ENCODE measurements around the gene NTM. TPM values are rescaled to one million over a fixed set of nuclear protein-coding genes. Genes with fewer than 3 reads are reported as not detected.
"Not testable (repeated sequence)": the region's sequence is repeated elsewhere in the genome, so short reads cannot be mapped to it uniquely, and the experiment has no call there.

NTM gene
- total RNA-seq, 2 experiments from 2014 or later, result not detected

DNA sequence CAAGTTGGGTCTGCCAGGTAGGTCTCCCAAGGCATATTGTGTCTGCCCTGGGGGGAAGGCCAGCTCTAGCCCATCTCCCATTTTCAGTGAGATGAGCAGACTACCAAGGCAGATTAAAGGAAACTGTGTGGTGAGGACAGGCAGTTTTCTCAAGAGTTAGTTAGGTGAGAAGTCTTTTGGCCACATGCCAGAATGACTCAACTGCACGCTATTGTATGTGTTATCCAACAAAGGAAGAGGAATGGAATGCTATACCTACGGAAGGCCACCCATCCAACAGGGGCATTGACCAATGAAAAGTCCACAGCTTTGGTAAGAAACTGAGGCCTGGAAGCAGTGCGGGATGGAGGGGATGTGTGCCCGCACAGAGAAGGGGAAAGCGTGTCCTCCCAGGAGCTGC lies 941.7 kb downstream of the NTM start:
- no peaks in the 10 kb centered on the region for H3K27me3 Mint-ChIP-seq
- H3K4me1 Mint-ChIP-seq, result no peaks in the 10 kb centered on the region
- H3K4me3 Mint-ChIP-seq, result no peak overlapping the region
- no peak overlapping the region for H3K27ac Mint-ChIP-seq
- ATAC-seq (ENCODE audit: low read depth), result no peak
- no peaks in the 10 kb centered on the region for H3K36me3 Mint-ChIP-seq
- no peak for DNase-seq
- H3K9me3 Mint-ChIP-seq, result no peaks in the 10 kb centered on the region
- POLR2A ChIA-PET, result no interaction called here

- Mint-ChIP-seq H3K27me3 (no peaks in the 10 kb centered on the region), H3K27ac (no peak overlapping the region), H3K36me3 (no peaks in the 10 kb centered on the region), H3K4me3 (no peak overlapping the region), H3K9me3 (no peaks in the 10 kb centered on the region), H3K4me1 (no peaks in the 10 kb centered on the region)
- POLR2A ChIA-PET, result no interaction called here
- ATAC-seq (ENCODE audit: low read depth) (no peak), DNase-seq (no peak)
Measured at GRCh38 chr11:132312701-132313111, 942.3 kb downstream of the NTM start.

GRCh38 chr11:132314911-132315455 lies 944.6 kb downstream of the NTM start:
- H3K36me3 Mint-ChIP-seq, result no peaks in the 10 kb centered on the region
- no peak overlapping the region for H3K4me3 Mint-ChIP-seq
- POLR2A ChIA-PET, result no interaction called here
- DNase-seq (no peak), ATAC-seq (ENCODE audit: low read depth) (no peak)
- H3K9me3 Mint-ChIP-seq, result peaks cover 1% of the 10 kb centered on the region
- H3K4me1 Mint-ChIP-seq, result no peaks in the 10 kb centered on the region
- no peak overlapping the region for H3K27ac Mint-ChIP-seq
- no peaks in the 10 kb centered on the region for H3K27me3 Mint-ChIP-seq

- Mint-ChIP-seq H3K4me1 (no peaks in the 10 kb centered on the region), H3K27ac (no peak overlapping the region), H3K27me3 (no peaks in the 10 kb centered on the region), H3K36me3 (no peaks in the 10 kb centered on the region), H3K4me3 (no peak overlapping the region), H3K9me3 (peaks cover 1% of the 10 kb centered on the region)
- no peak for DNase-seq
- ATAC-seq (ENCODE audit: low read depth), result no peak
- POLR2A ChIA-PET, result no interaction called here
Measured at GRCh38 chr11:132315696-132316095, 945.3 kb downstream of the NTM start.

DNA sequence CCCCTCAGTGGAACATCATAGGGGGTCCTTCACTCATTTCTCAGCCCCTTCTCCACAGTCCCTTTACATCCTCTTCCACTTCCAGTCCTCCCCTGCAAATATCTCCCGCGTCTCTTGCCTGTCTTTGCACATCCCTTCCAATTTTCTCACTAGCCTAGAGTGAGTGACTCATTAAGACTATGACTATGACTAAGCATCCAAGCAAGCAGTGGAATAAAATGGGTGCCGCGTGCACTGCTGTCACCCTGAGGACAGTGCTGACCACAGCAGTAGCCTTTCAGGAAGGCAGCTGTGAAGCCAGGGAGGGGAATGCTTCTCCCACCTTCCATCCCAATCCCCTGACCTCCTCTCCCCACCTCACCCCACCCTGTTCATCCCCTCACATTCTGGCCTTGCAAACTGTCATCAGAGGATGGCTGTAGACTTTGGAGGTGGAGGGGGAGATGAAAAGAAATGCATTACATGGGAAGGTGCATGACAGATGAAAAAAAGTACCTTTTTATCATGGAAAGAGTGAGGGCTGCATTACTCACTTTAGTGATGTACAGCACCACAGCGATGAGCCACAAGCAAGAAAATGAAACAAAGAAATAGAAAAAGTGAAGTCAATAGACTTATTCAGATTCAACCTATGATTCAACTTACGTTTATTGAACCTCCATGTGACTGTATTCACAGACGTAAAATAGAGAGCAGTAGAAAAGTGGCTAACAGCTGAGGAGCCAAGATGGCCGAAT lies 948.2 kb downstream of the NTM start:
- Mint-ChIP-seq H3K9me3 (peaks cover 1% of the 10 kb centered on the region), H3K27me3 (no peaks in the 10 kb centered on the region), H3K4me1 (no peaks in the 10 kb centered on the region), H3K4me3 (no peak overlapping the region), H3K36me3 (no peaks in the 10 kb centered on the region), H3K27ac (no peak overlapping the region)
- no peak for ATAC-seq (ENCODE audit: low read depth)
- DNase-seq, result no peak
- POLR2A ChIA-PET, result no interaction called here

GRCh38 chr11:132319419-132319818 lies 949.0 kb downstream of the NTM start:
- H3K9me3 Mint-ChIP-seq; H3K27ac Mint-ChIP-seq; DNase-seq; ATAC-seq (ENCODE audit: low read depth); H3K36me3 Mint-ChIP-seq; H3K4me1 Mint-ChIP-seq; H3K4me3 Mint-ChIP-seq; H3K27me3 Mint-ChIP-seq; POLR2A ChIA-PET: not testable (repeated sequence)

- ATAC-seq (ENCODE audit: low read depth) (no peak), DNase-seq (no peak)
- H3K27ac Mint-ChIP-seq, result no peak overlapping the region
- H3K4me1 Mint-ChIP-seq, result no peaks in the 10 kb centered on the region
- H3K9me3 Mint-ChIP-seq, result peaks cover 1% of the 10 kb centered on the region
- H3K36me3 Mint-ChIP-seq, result no peaks in the 10 kb centered on the region
- H3K27me3 Mint-ChIP-seq, result no peaks in the 10 kb centered on the region
- no peak overlapping the region for H3K4me3 Mint-ChIP-seq
- POLR2A ChIA-PET, result no interaction called here
Measured at GRCh38 chr11:132330515-132330914, 960.1 kb downstream of the NTM start.

DNA sequence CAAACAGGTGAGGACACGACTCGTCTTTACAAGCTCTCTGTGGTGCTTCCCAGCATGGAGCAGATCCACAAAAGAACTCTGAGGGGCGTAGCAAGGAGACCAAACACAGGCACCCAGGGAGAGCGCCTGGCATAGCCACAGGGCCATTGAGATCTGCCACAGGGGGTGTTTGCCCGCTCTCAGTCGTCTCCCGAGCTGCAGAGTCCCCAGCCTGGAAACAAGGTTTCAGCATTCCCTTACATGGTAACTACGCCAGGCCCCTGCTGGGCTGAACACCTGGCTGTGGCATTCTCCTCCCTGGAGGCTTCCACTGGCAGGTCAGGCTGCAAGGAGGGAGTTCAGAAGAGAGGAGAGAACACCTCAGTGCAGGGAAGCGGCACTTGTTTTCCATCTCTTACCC lies 962.1 kb downstream of the NTM start:
- ATAC-seq (ENCODE audit: low read depth) (no peak), DNase-seq (no peak)
- no peaks in the 10 kb centered on the region for H3K4me1 Mint-ChIP-seq
- H3K4me3 Mint-ChIP-seq, result no peak overlapping the region
- peaks cover 1% of the 10 kb centered on the region for H3K9me3 Mint-ChIP-seq
- POLR2A ChIA-PET, result no interaction called here
- H3K27me3 Mint-ChIP-seq, result no peaks in the 10 kb centered on the region
- H3K36me3 Mint-ChIP-seq, result no peaks in the 10 kb centered on the region
- H3K27ac Mint-ChIP-seq, result no peak overlapping the region

- Mint-ChIP-seq H3K36me3 (no peaks in the 10 kb centered on the region), H3K27me3 (no peaks in the 10 kb centered on the region), H3K27ac (no peak overlapping the region), H3K9me3 (peaks cover 1% of the 10 kb centered on the region), H3K4me1 (no peaks in the 10 kb centered on the region), H3K4me3 (no peak overlapping the region)
- POLR2A ChIA-PET, result no interaction called here
- DNase-seq (no peak), ATAC-seq (ENCODE audit: low read depth) (no peak)
Measured at GRCh38 chr11:132334769-132335280, 964.4 kb downstream of the NTM start.

GRCh38 chr11:132335311-132335710 lies 964.9 kb downstream of the NTM start:
- Mint-ChIP-seq H3K4me1 (no peaks in the 10 kb centered on the region), H3K9me3 (peaks cover 1% of the 10 kb centered on the region), H3K27ac (no peak overlapping the region), H3K27me3 (no peaks in the 10 kb centered on the region), H3K36me3 (no peaks in the 10 kb centered on the region), H3K4me3 (no peak overlapping the region)
- ATAC-seq (ENCODE audit: low read depth) (no peak), DNase-seq (no peak)
- POLR2A ChIA-PET, result no interaction called here

DNA sequence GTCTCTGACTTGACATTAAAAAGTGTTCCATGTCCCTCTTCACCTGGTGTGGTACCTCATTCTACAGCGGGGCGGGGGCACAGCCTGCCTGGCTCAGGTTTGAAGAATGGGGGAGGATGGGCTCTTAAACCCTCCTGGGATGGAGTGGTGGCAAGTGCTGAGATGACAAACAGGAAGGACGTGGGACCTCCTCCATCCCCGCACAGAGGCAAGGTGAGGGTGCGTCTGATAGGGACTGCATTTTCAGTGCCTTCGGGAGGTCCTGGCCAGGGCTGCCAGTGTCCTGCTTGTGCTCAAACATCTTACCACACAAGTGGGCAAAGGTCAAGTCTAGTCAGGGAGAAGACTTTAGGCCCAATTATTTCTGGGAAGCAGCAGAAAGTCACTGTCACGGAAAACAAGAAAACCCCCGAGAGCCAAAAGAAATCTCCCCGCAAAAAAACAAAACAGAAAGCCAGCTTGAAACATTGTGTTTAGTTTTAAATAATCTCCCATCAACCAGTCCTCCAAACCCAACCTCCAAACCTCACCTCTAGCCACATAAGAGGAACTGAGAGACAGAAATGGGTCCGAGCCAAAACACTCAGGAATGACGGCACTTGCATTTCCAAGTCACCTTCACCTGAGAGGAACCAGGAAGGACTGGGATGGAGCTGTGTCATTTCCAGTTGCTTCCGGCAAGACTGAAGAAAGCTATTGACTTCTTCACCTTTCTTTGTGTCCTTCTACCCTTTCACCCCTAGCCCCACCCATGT lies 966.5 kb downstream of the NTM start:
- H3K9me3 Mint-ChIP-seq, result peaks cover 1% of the 10 kb centered on the region
- POLR2A ChIA-PET, result no interaction called here
- ATAC-seq (ENCODE audit: low read depth), result no peak
- H3K36me3 Mint-ChIP-seq, result no peaks in the 10 kb centered on the region
- no peaks in the 10 kb centered on the region for H3K4me1 Mint-ChIP-seq
- no peak overlapping the region for H3K27ac Mint-ChIP-seq
- H3K4me3 Mint-ChIP-seq, result no peak overlapping the region
- H3K27me3 Mint-ChIP-seq, result no peaks in the 10 kb centered on the region
- DNase-seq, result no peak

DNA sequence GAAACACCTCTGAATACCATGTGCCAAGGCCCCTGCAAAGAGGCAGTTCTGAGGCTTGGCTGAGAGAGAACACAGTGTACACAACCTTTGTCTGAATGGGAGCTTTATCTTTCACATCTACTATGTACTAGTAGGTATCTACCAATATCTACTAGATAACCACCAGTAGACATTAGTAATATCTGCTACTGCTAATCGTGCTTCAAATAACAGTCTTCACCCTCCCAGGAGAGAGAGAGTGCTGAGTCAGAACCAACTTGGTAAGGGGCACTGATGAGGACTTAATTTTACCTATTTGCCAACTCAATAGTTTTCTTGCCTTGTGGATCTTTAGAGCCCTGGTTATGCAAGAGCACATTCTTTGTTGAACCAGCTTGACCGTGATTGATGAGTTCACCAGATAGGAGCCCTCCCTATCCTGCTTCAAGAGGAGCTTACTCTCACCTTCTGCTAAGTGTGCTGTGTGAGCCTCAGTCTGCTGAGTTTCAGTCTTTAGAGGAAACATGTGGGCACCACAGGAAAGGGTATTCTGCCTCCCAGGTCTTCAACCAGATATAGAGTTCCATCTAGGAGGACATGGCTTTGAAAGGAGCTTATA lies 967.5 kb downstream of the NTM start:
- H3K36me3 Mint-ChIP-seq, result no peaks in the 10 kb centered on the region
- H3K4me3 Mint-ChIP-seq, result no peak overlapping the region
- no peak for DNase-seq
- no peak for ATAC-seq (ENCODE audit: low read depth)
- H3K27me3 Mint-ChIP-seq, result no peaks in the 10 kb centered on the region
- no peak overlapping the region for H3K27ac Mint-ChIP-seq
- peaks cover 1% of the 10 kb centered on the region for H3K9me3 Mint-ChIP-seq
- POLR2A ChIA-PET, result no interaction called here
- H3K4me1 Mint-ChIP-seq, result no peaks in the 10 kb centered on the region

- DNase-seq (no peak), ATAC-seq (ENCODE audit: low read depth) (no peak)
- peaks cover 4% of the 10 kb centered on the region for H3K27me3 Mint-ChIP-seq
- POLR2A ChIA-PET, result no interaction called here
- no peaks in the 10 kb centered on the region for H3K36me3 Mint-ChIP-seq
- no peak overlapping the region for H3K27ac Mint-ChIP-seq
- H3K4me1 Mint-ChIP-seq, result no peaks in the 10 kb centered on the region
- H3K4me3 Mint-ChIP-seq, result no peak overlapping the region
- no peaks in the 10 kb centered on the region for H3K9me3 Mint-ChIP-seq
Measured at GRCh38 chr11:132342408-132342807, 972.0 kb downstream of the NTM start.
